K562 (cell line): Measurements from ENCODE around the gene ZNF865. TPM values are rescaled to one million over a fixed set of nuclear protein-coding genes. Genes with fewer than 3 reads are reported as not detected.
A peak's percentile ranks its signal among the peaks of the same experiment; 100 is the strongest.

Experiments
- ATAC-seq: fragments of 200-7000 bp; cut with Tn5 transposase; 3 replicates; pipeline ENCODE4 v1.9.1; 2020; ENCODE audit warnings: moderate library complexity
- BruUV-seq: library from RNA; stranded (reverse); fragments of 400-500 nt; replicated peaks from 2 replicates; lab custom pipeline; 2021; lab: Mats Ljungman, UMichigan
- CTCF ChIA-PET: fragments of 300-600 bp; formaldehyde crosslinking; extraction: SDS; loops from one replicate; lab custom pipeline; 2021; ENCODE audit warnings: low intra/inter-chr PET ratio; lab: Yijun Ruan, JAX
- POLR2A ChIA-PET: fragments of 300-600, 350-650 bp; sonication (Branson Sonifier 250); formaldehyde crosslinking; extraction: SDS; loops from one replicate; lab custom pipeline; 2021; ENCODE audit warnings: antibody characterized with exemption, inconsistent platforms; lab: Yijun Ruan, JAX
- DNase-seq, 4 experiments: peaks; one replicate each; pipeline versions ENCODE4 v3.0.0 to v3.0.0-alpha.2; 2011 to 2018; ENCODE audit warnings: low spot score in 3 of 4, mixed read lengths in 3 of 4; ENCODE audit errors: extremely low read depth in 1 of 4
- FAIRE-seq: peaks from 2 replicates; lab custom pipeline; 2011; peaks lifted over from hg19 to GRCh38; lab: Jason Lieb, UNC
- H2AFZ ChIP-seq: 2 replicates; pipeline ENCODE4 v1.6.0; 2011; ENCODE audit warnings: low read depth, low read length, control low read depth, inconsistent platforms
- H3K27ac ChIP-seq: fragments of 200-600 bp; 3 replicates; pipeline ENCODE4 v1.8.0; 2011; ENCODE audit warnings: low read depth, mild to moderate bottlenecking, control low read depth, inconsistent platforms, low read length, moderate library complexity, mixed read lengths; ENCODE audit errors: extremely low read depth
- H3K27me3 ChIP-seq, 2 experiments: fragments of 300-600 bp in 1 of 2; 2 replicates in 1 of 2; 3 replicates in 1 of 2; pipeline versions ENCODE4 v1.6.0 to v1.8.0; 2011; ENCODE audit warnings: inconsistent platforms in 2 of 2, low read length in 2 of 2, mild to moderate bottlenecking in 1 of 2, mixed read lengths in 1 of 2, moderate library complexity in 1 of 2; ENCODE audit not compliant: control insufficient read depth in 2 of 2, insufficient read depth in 2 of 2
- H3K36me3 ChIP-seq: fragments of 300-600 bp; 3 replicates; pipeline ENCODE4 v1.8.0; 2011; ENCODE audit warnings: mild to moderate bottlenecking, low read length, inconsistent platforms; ENCODE audit not compliant: control insufficient read depth, insufficient read depth
- H3K4me1 ChIP-seq, 2 experiments: fragments of 200-600 bp in 1 of 2; replicated peaks in 1 of 2; 2 replicates in 1 of 2; 3 replicates in 1 of 2; pipeline versions ENCODE4 v1.5.1 to v1.8.0; 2011; ENCODE audit warnings: inconsistent platforms in 2 of 2, low read length in 2 of 2, mild to moderate bottlenecking in 1 of 2, mixed read lengths in 1 of 2, moderate library complexity in 1 of 2; ENCODE audit not compliant: control insufficient read depth in 2 of 2, insufficient read depth in 2 of 2
- H3K4me2 ChIP-seq: 2 replicates; pipeline ENCODE4 v1.6.1; 2011; ENCODE audit warnings: low read length, control low read depth, inconsistent platforms, mixed read lengths; ENCODE audit not compliant: insufficient read depth
- H3K4me3 ChIP-seq: fragments of 200-600 bp; sonication (generic), shearing (Covaris generic); 2 replicates; pipeline ENCODE4 v1.5.1; 2016; ENCODE audit warnings: control low read depth, inconsistent platforms
- H3K79me2 ChIP-seq: fragments of 200-600 bp; 3 replicates; pipeline ENCODE4 v1.8.0; 2011; ENCODE audit warnings: low read length, inconsistent platforms; ENCODE audit not compliant: control insufficient read depth, insufficient read depth
- H3K9ac ChIP-seq, 2 experiments: 2 replicates each; pipeline versions ENCODE4 v1.6.0 to v1.6.1; 2011; ENCODE audit warnings: low read depth in 2 of 2, low read length in 2 of 2, control low read depth in 1 of 2, inconsistent platforms in 1 of 2, mild to moderate bottlenecking in 1 of 2, mixed read lengths in 1 of 2; ENCODE audit not compliant: insufficient read depth in 1 of 2
- H3K9me1 ChIP-seq: one replicate; pipeline ENCODE4 v1.6.0; 2011; ENCODE audit warnings: inconsistent platforms, mild to moderate bottlenecking, low read length, moderate library complexity; ENCODE audit not compliant: control insufficient read depth, insufficient read depth
- H3K9me3 ChIP-seq: replicated peaks from 2 replicates; pipeline ENCODE4 v1.5.1; 2011; ENCODE audit warnings: low read depth, low read length, inconsistent platforms; ENCODE audit not compliant: control insufficient read depth, insufficient read depth
- H4K20me1 ChIP-seq: replicated peaks from 2 replicates; pipeline ENCODE4 v1.6.1; 2011; ENCODE audit warnings: low read length, inconsistent platforms, mixed read lengths; ENCODE audit not compliant: control insufficient read depth, insufficient read depth
- C11orf30 ChIP-seq: fragments of 450-650 bp; IDR thresholded peaks from 2 replicates; pipeline ENCODE4 v1.6.1; 2016; ENCODE audit warnings: low read depth, mild to moderate bottlenecking
- CHD2 ChIP-seq: IDR thresholded peaks from 2 replicates; pipeline ENCODE4 v1.6.1; 2011; ENCODE audit warnings: low read depth, low read length
- CHD4 ChIP-seq: fragments of 200-600 bp; sonication (generic); IDR thresholded peaks from 3 replicates; pipeline ENCODE4 v1.6.1; 2012; ENCODE audit warnings: low read depth, mild to moderate bottlenecking, mixed read lengths, low read length, inconsistent platforms; ENCODE audit not compliant: insufficient read depth, insufficient replicate concordance, poor library complexity, severe bottlenecking
- ERF ChIP-seq: fragments of 450-650 bp; formaldehyde crosslinking; IDR thresholded peaks from 2 replicates; pipeline ENCODE4 v1.4.0; 2020; ENCODE audit warnings: mild to moderate bottlenecking, mixed read lengths
- JUN ChIP-seq, 2 experiments: sonication (generic) in 1 of 2; formaldehyde crosslinking in 1 of 2; IDR thresholded peaks; 2 replicates each; pipeline versions ENCODE4 v1.6.1 to v1.8.0; 2012 to 2022; ENCODE audit warnings: borderline replicate concordance in 2 of 2, mild to moderate bottlenecking in 2 of 2, improper control_type of control experiment in 1 of 2, low read depth in 1 of 2, low read length in 1 of 2, missing genetic modification reagents in 1 of 2
- KAT7 ChIP-seq: sonication (generic); formaldehyde crosslinking; IDR thresholded peaks from 2 replicates; pipeline ENCODE4 v1.8.0; 2022; ENCODE audit warnings: missing genetic modification reagents, mild to moderate bottlenecking, borderline replicate concordance
- LARP7 ChIP-seq: fragments of 450-650 bp; IDR thresholded peaks from 2 replicates; pipeline ENCODE4 v1.6.1; 2016
- NFRKB ChIP-seq: fragments of 450-650 bp; IDR thresholded peaks from 2 replicates; pipeline ENCODE4 v1.6.1; 2016; ENCODE audit warnings: low read depth
- OTX1 ChIP-seq: fragments of 450-650 bp; formaldehyde crosslinking; IDR thresholded peaks from 2 replicates; pipeline ENCODE4 v1.4.0; 2022; ENCODE audit warnings: mild to moderate bottlenecking
- PRPF4 ChIP-seq: fragments of 200-400 bp; formaldehyde crosslinking; IDR thresholded peaks from one replicate; pipeline ENCODE4 v1.6.1; 2017; ENCODE audit warnings: low read length, low read depth, mild to moderate bottlenecking; ENCODE audit not compliant: insufficient read depth, poor library complexity, severe bottlenecking
- WGBS: fragments of 100-300 bp; shearing (Covaris generic); methylation state at CpG from one replicate; pipeline ENCODE4 v1.1.6; 2016; ENCODE audit warnings: low coverage, mixed read lengths; ENCODE audit not compliant: insufficient coverage; ENCODE audit errors: missing lambda C conversion rate; 5-methylcytosine and 5-hydroxymethylcytosine counted together
- in situ Hi-C: fragments of 300-500 bp; cut with MboI; formaldehyde crosslinking; loops from 4 replicates; pipeline ENCODE4 v1.15.0; 2018; ENCODE audit warnings: inconsistent platforms, mixed read lengths
- intact Hi-C: fragments of 100-400 bp; cut with micrococcal nuclease; formaldehyde crosslinking; loops from 2 replicates; pipeline ENCODE4 v1.14.2; 2022
- polyA plus RNA-seq, 8 experiments: library from polyadenylated mRNA; depleted of rRNA in 4 of 8; stranded (reverse) in 5 of 8; unstranded in 3 of 8; fragments of >200 nt; fragmentation: Nextera tagmentation in 2 of 8; fragmentation: Illumina TruSeq in 1 of 8; extraction: Ambion mirVana in 2 of 8; extraction: Trizol in 1 of 8; gene quantifications; 2 replicates each; pipeline versions ENCODE4 v1.2.1 to v1.2.3, GENCODE V29; 2011 to 2014; ENCODE audit warnings: inconsistent platforms in 1 of 8, missing spikeins in 1 of 8
- total RNA-seq, 7 experiments: library from RNA; depleted of rRNA in 6 of 7; stranded (reverse); fragments of >200 nt in 6 of 7; fragmentation: Illumina TruSeq in 2 of 7; extraction: Trizol in 2 of 7; gene quantifications; 2 replicates each; pipeline versions ENCODE4 v1.2.1 to v1.2.3, GENCODE V29; 2011 to 2021; ENCODE audit warnings: low replicate concordance in 1 of 7
- TF ChIP-seq, protein P1 (sequence below), 3 experiments: IDR thresholded peaks in 2 of 3; conservative IDR thresholded peaks in 1 of 3; 2 replicates each; pipeline ENCODE4 v1.5.1; 2011 to 2012; ENCODE audit warnings: low read length in 3 of 3, mild to moderate bottlenecking in 3 of 3, control low read depth in 2 of 3, improper control_type of control experiment in 1 of 3, inconsistent platforms in 1 of 3, low read depth in 1 of 3, mixed read lengths in 1 of 3, moderate library complexity in 1 of 3; ENCODE audit not compliant: insufficient read depth in 2 of 3

The ZNF865 gene
- total and polyA plus RNA-seq, 9 of the 15 experiments (the other 6 are each of a cell fraction or from before 2014, with no cell fraction given) = 0.40 to 18.8 (median 1.6) TPM; not detected in 2

DNA sequence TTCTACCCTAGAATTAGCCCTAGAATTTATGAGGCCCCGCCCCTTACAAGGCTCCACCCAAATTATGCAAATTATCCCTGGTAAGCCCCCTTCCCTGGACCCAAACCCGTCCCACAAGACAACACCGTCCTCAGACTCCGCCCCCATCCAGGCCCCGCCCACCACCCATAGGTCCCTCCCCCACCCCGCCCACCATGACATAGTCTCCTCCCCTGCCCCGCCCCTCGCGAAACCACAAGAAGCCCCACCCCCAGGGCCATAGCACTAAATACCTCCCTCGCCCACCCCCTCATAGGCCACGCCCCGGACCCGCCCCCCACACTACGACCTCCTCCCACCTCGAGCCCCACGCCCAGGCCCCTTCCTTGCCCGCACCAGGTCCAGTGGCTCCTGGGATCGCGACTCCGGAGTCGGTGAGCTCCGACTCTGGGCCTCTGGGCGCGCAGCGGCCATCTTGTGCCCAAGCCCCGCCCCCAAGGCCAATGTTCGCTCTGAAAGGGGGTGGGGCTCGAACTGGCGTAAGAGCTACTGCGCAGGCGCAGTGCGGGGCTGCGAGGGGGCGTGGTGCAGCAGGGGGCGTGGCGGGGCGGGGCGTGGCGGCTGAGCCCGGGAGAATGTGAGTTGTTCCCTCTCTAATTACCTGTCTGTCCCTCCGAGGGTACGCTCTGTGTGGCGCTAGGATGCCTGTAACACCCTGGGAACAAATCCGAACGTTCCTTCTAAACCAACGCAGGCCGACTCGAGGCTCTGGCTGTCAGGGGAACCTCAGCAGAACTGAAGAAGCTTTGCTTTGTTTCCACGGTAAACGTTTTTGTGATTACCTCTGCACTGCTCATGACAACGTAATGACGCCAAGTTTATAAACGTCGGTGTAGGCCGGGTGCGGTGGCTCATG, 18.9 kb downstream of the ZNF865 start, which contains the start of gene ZNF784:
TSS of gene ZNF784 (minus strand) at position 458 of the 895 bp plus-strand sequence. CDS start at position 453, 5 bp downstream.
- no peaks in the 10 kb centered on the region for H3K27me3 ChIP-seq
- 1% methylated on average over 48 of the region's 56 CpGs for WGBS
- ChIA-PET CTCF (no interaction called here), POLR2A (interaction anchor here (0.6 to 3.8 kb wide), 18 partner anchors 9 to 551 kb away, joined by 3 to 18 read pairs (median 3); partner anchors contain the start of genes FIZ1, TMEM238 and ZNF865)
- H3K4me3 ChIP-seq = peak within 1 kb of the TSS; percentile 53
- BruUV-seq = no TSS peak
- intact Hi-C loops (no loop called here), in situ Hi-C loops (loop anchor here (5.0 to 25.0 kb wide), 4 partner anchors 107 to 688 kb away; partner anchors contain the start of genes BRSK1, HSPBP1, TNNT1 and ZSCAN5A)
- peaks cover 9 to 11% of the 10 kb centered on the region in 2 experiments; a peak in 4 of 5 replicates for H3K4me1 ChIP-seq
- peaks cover 7% of the 10 kb centered on the region; the same call in 2 of the 3 replicates for H3K79me2 ChIP-seq
- H4K20me1 ChIP-seq = no peaks in the 10 kb centered on the region; the same call in 1 of the 2 replicates
- H3K4me2 ChIP-seq = peak within 1 kb of the TSS; percentile 89
- H3K9me1 ChIP-seq = peaks cover 3% of the 10 kb centered on the region
- DNase-seq = peak; percentile 95 to 97 (median 97)
- peak within 1 kb of the TSS; percentile 93 for H3K27ac ChIP-seq
- no peaks in the 10 kb centered on the region for H3K9me3 ChIP-seq
- H2AFZ ChIP-seq = peak within 1 kb of the TSS; percentile 99
- peak; percentile 92 for FAIRE-seq
- ATAC-seq = peak; percentile 88
- peaks cover 9% of the 10 kb centered on the region; the same call in 1 of the 3 replicates for H3K36me3 ChIP-seq
- H3K9ac ChIP-seq = peak within 1 kb of the TSS; percentile 67 to 95
- 0 out of 2 replicates have a peak, but pooled peaks have one; percentile 71 for TF ChIP-seq KAT7
- TF ChIP-seq OTX1 (CRISPR knock-in tag) = no peak
- TF ChIP-seq CHD2 = 0 out of 2 replicates have a peak, but pooled peaks have one; percentile 35
- no peak for TF ChIP-seq CHD4
- TF ChIP-seq ERF = no peak
- TF ChIP-seq, protein P1, sequence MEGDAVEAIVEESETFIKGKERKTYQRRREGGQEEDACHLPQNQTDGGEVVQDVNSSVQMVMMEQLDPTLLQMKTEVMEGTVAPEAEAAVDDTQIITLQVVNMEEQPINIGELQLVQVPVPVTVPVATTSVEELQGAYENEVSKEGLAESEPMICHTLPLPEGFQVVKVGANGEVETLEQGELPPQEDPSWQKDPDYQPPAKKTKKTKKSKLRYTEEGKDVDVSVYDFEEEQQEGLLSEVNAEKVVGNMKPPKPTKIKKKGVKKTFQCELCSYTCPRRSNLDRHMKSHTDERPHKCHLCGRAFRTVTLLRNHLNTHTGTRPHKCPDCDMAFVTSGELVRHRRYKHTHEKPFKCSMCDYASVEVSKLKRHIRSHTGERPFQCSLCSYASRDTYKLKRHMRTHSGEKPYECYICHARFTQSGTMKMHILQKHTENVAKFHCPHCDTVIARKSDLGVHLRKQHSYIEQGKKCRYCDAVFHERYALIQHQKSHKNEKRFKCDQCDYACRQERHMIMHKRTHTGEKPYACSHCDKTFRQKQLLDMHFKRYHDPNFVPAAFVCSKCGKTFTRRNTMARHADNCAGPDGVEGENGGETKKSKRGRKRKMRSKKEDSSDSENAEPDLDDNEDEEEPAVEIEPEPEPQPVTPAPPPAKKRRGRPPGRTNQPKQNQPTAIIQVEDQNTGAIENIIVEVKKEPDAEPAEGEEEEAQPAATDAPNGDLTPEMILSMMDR (IDR thresholded peaks at IDR 0.05 in 2 of 3, conservative IDR thresholded peaks at IDR 0.05 in 1 of 3; ENCODE audit: insufficient read depth in 2 of 3, low read depth in 1 of 3, low read length in 3 of 3) = peak in 1 of 3 experiments; percentile 2; a peak in 2 of 6 replicates
- no peak for TF ChIP-seq C11orf30
- 0 out of 2 replicates have a peak, but pooled peaks have one; percentile 35 for TF ChIP-seq NFRKB
- no peak for TF ChIP-seq PRPF4
- TF ChIP-seq JUN (IDR thresholded peaks at IDR 0.05; ENCODE audit: borderline replicate concordance, low read depth, low read length) = peak; percentile 10; the same call in 1 of the 2 replicates
- TF ChIP-seq JUN (CRISPR knock-in tag; IDR thresholded peaks at IDR 0.05; ENCODE audit: borderline replicate concordance) = no peak
- TF ChIP-seq LARP7 = no peak
